ENCODE results near the gene SERINC1. TPM values are rescaled to one million over a fixed set of nuclear protein-coding genes. Genes with fewer than 3 reads are reported as not detected.
A peak's percentile ranks its signal among the peaks of the same experiment; 100 is the strongest.
"Not testable (repeated sequence)": the region's sequence is repeated elsewhere in the genome, so short reads cannot be mapped to it uniquely, and the experiment has no call there.

Gene SERINC1
- total and polyA plus RNA-seq, 9 donors, result 125 to 207 (median 160) TPM

- Histone ChIP-seq H3K36me3 (no peaks in the 10 kb centered on the region), H3K27ac (no peak overlapping the region), H3K27me3 (no peaks in the 10 kb centered on the region), H3K4me3 (no peak overlapping the region), H3K9me3 (no peaks in the 10 kb centered on the region), H3K4me1 (ENCODE audit: insufficient read depth) (no peaks in the 10 kb centered on the region)
- intact Hi-C loops (cut with DNase I), result no loop called here
- DNase-seq, result no peak
- TF ChIP-seq EP300 (IDR thresholded peaks at IDR 0.05), result no peak
- no peak for TF ChIP-seq POLR2A (IDR thresholded peaks at IDR 0.05)
- no peak for TF ChIP-seq CTCF (IDR thresholded peaks at IDR 0.05)
Observed at GRCh38 chr6:122476131-122476530, 4.5 kb upstream of the SERINC1 start.

GRCh38 chr6:122472022-122472340 lies 374 bp upstream of the SERINC1 start:
- Histone ChIP-seq H3K9me3 (no peaks in the 10 kb centered on the region), H3K4me3 (peak overlapping the region; percentile 93), H3K4me1 (ENCODE audit: insufficient read depth) (peaks cover 9% of the 10 kb centered on the region), H3K27me3 (no peaks in the 10 kb centered on the region), H3K27ac (peak overlapping the region; percentile 83 to 87), H3K36me3 (no peaks in the 10 kb centered on the region)
- intact Hi-C loops (cut with DNase I), result no loop called here
- TF ChIP-seq CTCF (IDR thresholded peaks at IDR 0.05) (no peak), POLR2A (IDR thresholded peaks at IDR 0.05) (no peak), EP300 (IDR thresholded peaks at IDR 0.05) (no peak)
- 0 to 1% (median 0%) methylated on average over 8 of the region's 8 CpGs for WGBS, 3 donors
- no peak for DNase-seq

GRCh38 chr6:122461885-122462284 lies 9.7 kb downstream of the SERINC1 start:
- Histone ChIP-seq H3K4me3 (no peak overlapping the region), H3K9me3 (no peaks in the 10 kb centered on the region), H3K36me3 (no peaks in the 10 kb centered on the region), H3K27ac (no peak overlapping the region), H3K4me1 (ENCODE audit: insufficient read depth) (peaks cover 10% of the 10 kb centered on the region), H3K27me3 (no peaks in the 10 kb centered on the region)
- intact Hi-C loops (cut with DNase I), result no loop called here
- DNase-seq, result no peak
- no peak for TF ChIP-seq EP300 (IDR thresholded peaks at IDR 0.05)
- no peak for TF ChIP-seq POLR2A (IDR thresholded peaks at IDR 0.05)
- no peak for TF ChIP-seq CTCF (IDR thresholded peaks at IDR 0.05)
- WGBS, 3 donors, result 88 to 93% (median 92%) methylated on average over 2 of the region's 2 CpGs

- H3K27ac ChIP-seq; H3K9me3 ChIP-seq; intact Hi-C loops (cut with DNase I); H3K36me3 ChIP-seq; H3K4me1 ChIP-seq (ENCODE audit: insufficient read depth); H3K27me3 ChIP-seq; DNase-seq; H3K4me3 ChIP-seq: not testable (repeated sequence)
- WGBS, 3 donors, result 96 to 97% (median 96%) methylated on average over 8 of the region's 8 CpGs
Observed at GRCh38 chr6:122459865-122460416, 11.7 kb downstream of the SERINC1 start.

- no peak overlapping the region for H3K4me3 ChIP-seq
- WGBS, 3 donors, result 9 to 25% (median 15%) methylated on average over 2 of the region's 2 CpGs
Observed at GRCh38 chr6:122459240-122459639, 12.4 kb downstream of the SERINC1 start.

More at GRCh38 chr6:122459240-122459639, 12.4 kb downstream of the SERINC1 start:
- DNase-seq, result no peak
- H3K36me3 ChIP-seq, result no peaks in the 10 kb centered on the region
- H3K27ac ChIP-seq, result no peak overlapping the region
- intact Hi-C loops (cut with DNase I), result no loop called here
- H3K4me1 ChIP-seq (ENCODE audit: insufficient read depth), result peaks cover 8% of the 10 kb centered on the region
- H3K9me3 ChIP-seq, result no peaks in the 10 kb centered on the region
- no peaks in the 10 kb centered on the region for H3K27me3 ChIP-seq
- TF ChIP-seq EP300 (IDR thresholded peaks at IDR 0.05) (no peak), CTCF (IDR thresholded peaks at IDR 0.05) (no peak), POLR2A (IDR thresholded peaks at IDR 0.05) (no peak)

All from ovary (tissue), 9 donors.